Measurements from ENCODE around the gene ILKAP. TPM values are rescaled to one million over a fixed set of nuclear protein-coding genes. Genes with fewer than 3 reads are reported as not detected.

ILKAP gene
- total RNA-seq, 1 donor from 2014 or later = 29.5 TPM

GRCh38 chr2:238231809-238232208 is 28.3 kb upstream of the ILKAP start:
- Histone ChIP-seq H3K36me3 (ENCODE audit: control insufficient read depth, insufficient read depth, low read length) (no peaks in the 10 kb centered on the region), H3K4me3 (ENCODE audit: low read depth, low read length) (no peak overlapping the region), H3K27me3 (ENCODE audit: control insufficient read depth, insufficient read depth, low read length) (peaks cover 4% of the 10 kb centered on the region)
- TF ChIP-seq, protein P1, sequence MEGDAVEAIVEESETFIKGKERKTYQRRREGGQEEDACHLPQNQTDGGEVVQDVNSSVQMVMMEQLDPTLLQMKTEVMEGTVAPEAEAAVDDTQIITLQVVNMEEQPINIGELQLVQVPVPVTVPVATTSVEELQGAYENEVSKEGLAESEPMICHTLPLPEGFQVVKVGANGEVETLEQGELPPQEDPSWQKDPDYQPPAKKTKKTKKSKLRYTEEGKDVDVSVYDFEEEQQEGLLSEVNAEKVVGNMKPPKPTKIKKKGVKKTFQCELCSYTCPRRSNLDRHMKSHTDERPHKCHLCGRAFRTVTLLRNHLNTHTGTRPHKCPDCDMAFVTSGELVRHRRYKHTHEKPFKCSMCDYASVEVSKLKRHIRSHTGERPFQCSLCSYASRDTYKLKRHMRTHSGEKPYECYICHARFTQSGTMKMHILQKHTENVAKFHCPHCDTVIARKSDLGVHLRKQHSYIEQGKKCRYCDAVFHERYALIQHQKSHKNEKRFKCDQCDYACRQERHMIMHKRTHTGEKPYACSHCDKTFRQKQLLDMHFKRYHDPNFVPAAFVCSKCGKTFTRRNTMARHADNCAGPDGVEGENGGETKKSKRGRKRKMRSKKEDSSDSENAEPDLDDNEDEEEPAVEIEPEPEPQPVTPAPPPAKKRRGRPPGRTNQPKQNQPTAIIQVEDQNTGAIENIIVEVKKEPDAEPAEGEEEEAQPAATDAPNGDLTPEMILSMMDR (IDR thresholded peaks at IDR 0.05; ENCODE audit: insufficient read depth, low read length, poor library complexity, severe bottlenecking) = no peak
- DNase-seq (ENCODE audit: low read depth) = no peak

- H3K4me3 ChIP-seq (ENCODE audit: low read depth, low read length) = peak overlapping the region; percentile 46
- TF ChIP-seq, protein P1 (IDR thresholded peaks at IDR 0.05; ENCODE audit: insufficient read depth, low read length, poor library complexity, severe bottlenecking) = no peak
- no peaks in the 10 kb centered on the region for H3K36me3 ChIP-seq (ENCODE audit: control insufficient read depth, insufficient read depth, low read length)
- DNase-seq (ENCODE audit: low read depth) = peak; percentile 48
- peaks cover 4% of the 10 kb centered on the region for H3K27me3 ChIP-seq (ENCODE audit: control insufficient read depth, insufficient read depth, low read length)
Measured at GRCh38 chr2:238231251-238231793, 27.8 kb upstream of the ILKAP start.

DNA sequence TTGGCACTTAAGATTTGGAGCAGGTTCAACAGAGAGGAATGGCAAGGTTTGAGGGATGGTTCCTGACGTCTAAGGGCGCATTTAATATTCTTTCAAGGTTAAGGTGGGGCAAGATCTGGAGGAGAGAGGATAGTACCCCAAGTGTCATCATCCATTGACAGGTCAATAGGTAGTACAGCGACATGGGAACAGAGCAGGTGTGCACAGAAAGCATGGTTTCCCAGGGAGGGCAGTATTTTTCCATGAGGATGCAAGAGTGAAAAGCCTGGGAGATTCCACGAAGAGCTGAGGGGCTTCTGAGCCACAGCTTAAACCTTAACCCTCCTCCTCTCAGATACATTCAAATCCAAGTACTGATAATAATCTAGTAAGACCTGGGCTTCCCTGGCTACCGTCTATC is 27.2 kb upstream of the ILKAP start:
- Histone ChIP-seq H3K27me3 (ENCODE audit: control insufficient read depth, insufficient read depth, low read length) (peaks cover 4% of the 10 kb centered on the region), H3K4me3 (ENCODE audit: low read depth, low read length) (no peak overlapping the region), H3K36me3 (ENCODE audit: control insufficient read depth, insufficient read depth, low read length) (no peaks in the 10 kb centered on the region)
- no peak for DNase-seq (ENCODE audit: low read depth)
- TF ChIP-seq, protein P1 (IDR thresholded peaks at IDR 0.05; ENCODE audit: insufficient read depth, low read length, poor library complexity, severe bottlenecking) = no peak

DNA sequence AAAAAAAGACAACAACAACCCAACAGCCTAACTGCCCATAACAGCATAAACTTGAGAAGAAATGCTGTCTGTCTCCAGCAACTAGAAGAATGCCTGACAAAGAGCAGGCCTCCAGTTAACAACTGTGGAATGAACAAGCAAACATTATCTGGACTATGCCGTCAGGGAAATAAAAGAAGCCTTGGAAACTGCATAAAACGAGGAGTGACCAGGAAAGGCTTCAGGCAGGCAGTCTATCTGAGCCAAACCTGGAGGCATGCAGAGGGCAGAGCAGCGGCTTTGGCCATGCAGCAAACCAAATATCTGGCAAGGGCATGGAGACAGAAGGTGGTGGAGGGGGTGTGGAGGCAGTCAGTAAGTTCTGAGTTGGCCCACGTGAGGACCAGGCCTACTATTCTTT is 25.2 kb upstream of the ILKAP start:
- TF ChIP-seq, protein P1 (IDR thresholded peaks at IDR 0.05; ENCODE audit: insufficient read depth, low read length, poor library complexity, severe bottlenecking) = no peak
- no peak for DNase-seq (ENCODE audit: low read depth)
- Histone ChIP-seq H3K4me3 (ENCODE audit: low read depth, low read length) (no peak overlapping the region), H3K27me3 (ENCODE audit: control insufficient read depth, insufficient read depth, low read length) (peaks cover 15% of the 10 kb centered on the region), H3K36me3 (ENCODE audit: control insufficient read depth, insufficient read depth, low read length) (no peaks in the 10 kb centered on the region)

- TF ChIP-seq, protein P1 (IDR thresholded peaks at IDR 0.05; ENCODE audit: insufficient read depth, low read length, poor library complexity, severe bottlenecking) = no peak
- Histone ChIP-seq H3K4me3 (ENCODE audit: low read depth, low read length) (no peak overlapping the region), H3K27me3 (ENCODE audit: control insufficient read depth, insufficient read depth, low read length) (peaks cover 15% of the 10 kb centered on the region), H3K36me3 (ENCODE audit: control insufficient read depth, insufficient read depth, low read length) (no peaks in the 10 kb centered on the region)
- no peak for DNase-seq (ENCODE audit: low read depth)
Measured at GRCh38 chr2:238227587-238228032, 24.1 kb upstream of the ILKAP start.

Measured in kidney epithelial cell (primary cell).